Stimulated activated CD8-positive, alpha-beta memory T cell treated with anti-CD3 and anti-CD28 coated beads, Interleukin-12 subunit alpha, Interleukin-12 subunit beta, amount 100 ng/mL, for 1 hour (primary cell): ENCODE data around the gene GIT2.
"Not testable (repeated sequence)": the region's sequence is repeated elsewhere in the genome, so short reads cannot be mapped to it uniquely, and the experiment has no call there.

Source experiments
- DNase-seq: peaks from one replicate; pipeline ENCODE4 v3.0.0-alpha.2; 2020; ENCODE audit warnings: low read depth

Gene GIT2

GRCh38 chr12:109944561-109945359 is 51.4 kb downstream of the GIT2 start:
- no peak for DNase-seq

GRCh38 chr12:109943811-109944210 is 52.4 kb downstream of the GIT2 start:
- no peak for DNase-seq

- DNase-seq: no peak
These were observed 55.7 kb downstream of the GIT2 start for GRCh38 chr12:109940339-109940923.

- no peak for DNase-seq
These were observed 56.7 kb downstream of the GIT2 start for GRCh38 chr12:109939504-109939903.

- no peak for DNase-seq
These were observed 57.2 kb downstream of the GIT2 start for GRCh38 chr12:109938947-109939346.

DNA sequence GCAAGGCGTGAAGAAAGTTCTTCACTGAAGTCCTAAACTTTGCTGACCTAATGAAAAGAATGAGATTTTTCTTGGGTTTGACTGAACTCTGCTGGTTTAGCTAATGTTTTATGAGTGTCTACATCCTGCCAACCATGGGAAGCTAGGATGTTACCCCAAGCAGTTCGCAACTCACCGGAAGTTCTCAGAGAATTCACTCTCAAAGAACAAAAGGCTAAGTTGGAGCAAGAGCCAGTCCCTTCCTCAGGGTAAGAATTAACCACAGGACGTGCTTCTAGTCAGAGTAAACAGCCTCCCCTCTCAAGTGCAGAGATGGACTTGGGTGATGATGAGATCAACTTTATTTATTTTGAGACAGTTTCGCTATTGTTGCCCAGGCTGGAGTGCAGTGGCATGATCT is 58.8 kb downstream of the GIT2 start:
- DNase-seq: no peak

DNA sequence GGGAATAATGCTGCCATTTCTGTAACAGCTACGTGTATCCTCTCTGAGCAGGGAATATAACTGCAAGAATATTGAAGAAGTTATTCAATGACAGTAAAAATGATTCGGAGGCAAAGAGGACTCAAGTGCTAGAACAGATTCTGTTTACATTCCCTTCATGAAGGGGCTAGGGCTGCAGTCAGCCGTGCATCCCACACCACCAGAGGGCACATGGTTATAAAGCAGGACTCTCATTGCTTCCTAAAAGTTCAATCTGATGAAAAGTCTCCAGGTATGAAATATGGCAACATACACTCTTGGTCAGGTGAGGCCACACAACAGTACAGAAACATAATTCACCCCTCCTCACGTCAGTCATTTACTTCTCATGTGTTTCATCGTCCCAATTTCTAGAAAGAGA is 62.1 kb downstream of the GIT2 start:
- DNase-seq: no peak

DNA sequence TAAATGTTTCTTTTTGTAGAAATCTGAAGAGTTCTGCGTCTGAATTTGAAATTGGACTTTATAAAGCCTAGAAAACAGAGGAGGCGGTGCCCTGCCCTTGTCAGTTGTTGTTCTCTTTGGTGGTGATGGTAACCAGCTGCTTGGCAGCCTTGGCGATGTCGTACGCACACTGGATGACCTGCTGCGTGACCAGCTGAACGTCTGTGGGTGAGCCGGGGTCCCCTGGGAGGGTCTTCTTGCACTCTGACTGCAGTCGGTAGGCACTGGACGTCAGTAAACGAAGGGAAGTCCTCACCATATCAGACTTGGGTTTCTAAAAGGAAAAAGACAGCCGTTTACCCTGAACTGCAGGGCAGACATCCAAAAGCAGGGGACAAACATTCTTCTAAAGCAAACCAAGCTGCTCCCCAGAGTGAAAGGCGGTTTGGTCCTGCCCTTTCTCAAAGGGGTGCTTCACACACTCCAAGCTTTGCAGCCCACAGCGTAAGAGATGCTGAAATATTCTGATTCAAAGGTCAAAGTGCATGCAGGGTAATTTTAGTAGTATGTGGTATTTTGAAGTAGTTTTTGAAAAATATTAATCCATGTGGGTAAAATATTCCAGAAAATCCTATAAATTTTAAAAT is 63.2 kb downstream of the GIT2 start:
- DNase-seq: no peak

- no peak for DNase-seq
These were observed 65.0 kb downstream of the GIT2 start for GRCh38 chr12:109931143-109931542.

GRCh38 chr12:109930028-109930800 is 66.0 kb downstream of the GIT2 start:
- no peak for DNase-seq

DNA sequence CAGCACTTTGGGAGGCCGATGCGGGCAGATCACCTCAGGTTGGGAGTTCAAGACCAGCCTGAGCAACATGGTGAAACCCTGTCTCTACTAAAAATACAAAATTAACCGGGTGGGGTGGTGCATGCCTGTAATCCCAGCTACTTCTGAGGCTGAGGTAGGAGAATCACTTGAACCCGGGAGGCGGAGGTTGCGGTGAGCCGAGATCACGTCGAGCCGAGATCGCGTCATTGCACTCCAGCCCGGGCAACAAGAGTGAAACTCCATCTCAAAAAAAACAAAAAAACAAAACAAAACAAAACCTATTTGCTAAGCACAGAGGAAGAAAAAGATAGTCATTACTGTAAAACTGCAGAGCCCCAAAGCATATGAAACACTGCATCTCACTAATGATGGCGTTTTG is 66.8 kb downstream of the GIT2 start:
- DNase-seq: not testable (repeated sequence)

- no peak for DNase-seq
These were observed 68.0 kb downstream of the GIT2 start for GRCh38 chr12:109928058-109928656.

DNA sequence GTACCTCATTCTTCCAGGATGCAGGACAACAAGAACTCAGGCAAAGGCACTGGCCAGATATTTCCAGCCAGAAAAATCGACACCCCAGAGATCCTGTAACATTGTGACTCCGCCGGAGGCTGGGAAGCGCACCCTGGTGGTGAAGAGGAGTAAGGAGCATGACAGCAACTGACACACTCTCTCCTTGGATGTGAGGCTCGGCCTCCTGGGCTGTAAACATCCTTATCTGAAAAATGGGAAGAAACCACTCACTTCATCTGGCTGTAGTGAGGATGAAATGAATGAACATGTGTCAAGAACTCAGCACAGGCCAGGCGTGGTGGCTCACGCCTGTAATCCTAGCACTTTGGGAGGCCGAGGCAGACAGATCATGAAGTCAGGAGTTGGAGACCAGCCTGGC is 68.5 kb downstream of the GIT2 start:
- peak; percentile 9 for DNase-seq

GRCh38 chr12:109926488-109927210 is 69.5 kb downstream of the GIT2 start:
- DNase-seq: no peak

GRCh38 chr12:109926016-109926415 is 70.2 kb downstream of the GIT2 start:
- no peak for DNase-seq

GRCh38 chr12:109925185-109925840 is 70.9 kb downstream of the GIT2 start:
- DNase-seq: no peak

DNA sequence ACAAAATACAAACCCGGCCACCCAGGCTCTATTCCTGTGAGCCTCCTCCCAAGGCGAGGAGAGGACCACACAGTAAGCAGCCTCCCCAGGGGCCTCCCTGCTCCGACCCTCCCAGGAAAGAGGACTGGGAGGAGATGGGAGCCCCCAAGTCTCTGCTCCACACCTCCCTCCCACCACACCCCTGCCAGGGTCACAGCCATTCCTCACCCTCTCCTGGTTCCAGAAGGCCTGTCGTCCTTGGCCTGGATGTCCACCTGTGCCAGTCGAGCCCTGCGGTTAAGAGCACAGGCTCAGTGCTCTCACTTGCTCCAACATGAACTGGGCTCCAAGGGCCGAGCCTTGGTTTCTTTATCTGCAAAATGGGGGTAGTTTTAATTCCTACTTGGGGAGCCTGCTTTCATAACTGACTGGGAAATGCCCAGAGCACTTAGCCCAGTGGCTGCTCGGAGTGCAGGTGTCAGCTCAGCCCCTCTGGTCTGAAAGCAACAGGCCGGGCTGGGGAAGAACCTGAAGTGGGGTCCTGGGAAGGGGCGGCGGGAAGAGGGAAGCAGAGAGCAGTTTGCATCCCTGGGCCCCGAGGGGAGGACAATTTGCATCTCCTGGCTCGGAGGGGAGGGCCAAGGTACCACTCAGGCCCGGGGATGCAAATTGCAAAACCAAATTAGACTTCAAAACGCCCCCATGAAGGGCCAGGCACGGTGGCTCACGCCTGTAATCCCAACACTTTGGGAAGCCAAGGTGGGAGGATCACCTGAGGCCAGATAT is 72.5 kb downstream of the GIT2 start:
- no peak for DNase-seq

DNA sequence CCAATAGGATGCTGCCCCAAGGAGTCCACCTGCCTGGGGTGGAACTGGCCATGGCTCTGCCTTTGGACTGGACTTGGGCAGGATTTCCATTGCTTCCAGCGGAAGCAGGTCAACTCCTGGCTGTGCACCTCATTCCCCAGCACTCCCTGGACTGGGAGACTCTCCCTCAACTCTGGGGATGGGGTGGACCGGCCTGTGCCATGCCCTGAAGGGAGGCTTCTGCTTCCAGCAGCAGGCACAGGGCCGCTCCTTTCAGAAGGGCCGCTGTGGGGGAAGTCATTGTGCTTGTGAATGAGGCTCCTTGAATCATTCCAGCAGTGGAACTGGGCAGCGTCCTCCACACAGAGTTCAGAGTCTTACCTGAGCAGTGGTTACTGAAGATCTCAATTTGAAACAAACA is 73.1 kb downstream of the GIT2 start:
- DNase-seq: no peak

DNA sequence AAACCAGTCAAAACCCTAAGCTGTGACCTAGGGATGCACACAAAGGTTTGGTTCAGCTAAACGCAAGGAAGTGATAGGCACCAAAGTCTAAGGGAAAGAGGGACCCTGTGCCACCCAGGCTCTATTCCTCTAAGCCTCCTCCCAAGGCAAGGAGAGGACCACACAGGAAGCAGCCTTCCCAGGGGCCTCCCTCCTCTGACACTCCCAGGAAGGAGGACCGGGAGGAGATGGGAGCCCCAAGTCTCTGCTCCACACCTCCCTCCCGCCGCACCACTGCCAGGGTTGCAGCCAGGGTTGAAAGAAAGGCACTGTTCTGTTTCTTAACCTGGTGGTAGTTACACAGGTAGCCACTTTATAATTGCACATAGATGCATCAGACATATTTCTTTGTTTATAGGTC is 74.2 kb downstream of the GIT2 start:
- no peak for DNase-seq

- no peak for DNase-seq
These were observed 75.8 kb downstream of the GIT2 start for GRCh38 chr12:109920261-109920780.
